NCI-H1930 (cell line): ENCODE results near the gene CLCN1.

Experiments used
- DNase-seq, 2 experiments: peaks; one replicate each; lab custom pipeline; 2025; lab: John Stamatoyannopoulos, UW

Gene CLCN1

GRCh38 chr7:143337216-143337615, 21.3 kb downstream of the CLCN1 start:
- no peak for DNase-seq

GRCh38 chr7:143341842-143342241, 25.9 kb downstream of the CLCN1 start:
- DNase-seq, result no peak

- DNase-seq, result no peak
Measured at GRCh38 chr7:143343596-143343995, 27.7 kb downstream of the CLCN1 start.

DNA sequence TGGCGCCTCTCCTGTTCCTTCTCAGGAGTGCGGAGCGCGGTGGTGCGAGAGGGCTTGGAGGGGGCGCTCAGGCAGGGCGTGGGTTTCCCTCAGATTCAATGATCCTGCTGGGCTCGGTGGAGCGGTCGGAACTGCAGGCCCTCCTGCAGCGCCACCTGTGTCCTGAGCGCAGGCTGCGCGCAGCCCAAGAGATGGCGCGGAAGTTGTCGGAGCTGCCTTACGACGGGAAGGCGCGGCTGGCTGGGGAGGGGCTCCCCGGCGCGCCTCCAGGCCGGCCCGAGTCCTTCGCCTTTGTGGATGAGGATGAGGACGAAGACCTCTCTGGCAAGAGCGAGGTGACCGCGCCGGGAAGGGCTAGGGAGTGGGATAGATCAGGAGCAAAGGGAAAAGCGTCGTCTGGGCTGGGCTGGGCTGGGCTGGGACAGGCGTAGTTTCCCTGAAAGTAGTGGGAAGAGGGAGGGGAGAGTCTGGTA, 29.6 kb downstream of the CLCN1 start:
- DNase-seq, result peak; percentile 72 to 75

GRCh38 chr7:143346018-143346417, 30.1 kb downstream of the CLCN1 start:
- no peak for DNase-seq

DNA sequence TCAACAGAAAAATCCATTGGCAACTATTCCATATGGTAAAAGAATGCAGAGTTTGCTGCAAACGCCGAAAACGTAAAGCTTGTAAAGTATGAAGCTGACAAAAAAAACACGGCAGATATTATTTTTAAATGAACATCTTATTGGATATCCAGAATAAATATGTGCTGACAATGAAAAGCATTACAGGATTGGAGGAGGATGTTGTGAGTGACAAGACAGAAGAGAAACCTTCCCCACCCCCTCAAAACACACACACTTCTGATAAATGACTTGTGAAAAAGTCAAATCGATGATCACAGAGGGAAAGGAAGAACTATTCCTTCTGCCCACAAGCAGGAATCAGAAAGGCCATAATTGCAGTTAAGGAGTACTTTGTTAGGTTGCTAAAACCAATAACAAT, 32.0 kb downstream of the CLCN1 start:
- no peak for DNase-seq

DNA sequence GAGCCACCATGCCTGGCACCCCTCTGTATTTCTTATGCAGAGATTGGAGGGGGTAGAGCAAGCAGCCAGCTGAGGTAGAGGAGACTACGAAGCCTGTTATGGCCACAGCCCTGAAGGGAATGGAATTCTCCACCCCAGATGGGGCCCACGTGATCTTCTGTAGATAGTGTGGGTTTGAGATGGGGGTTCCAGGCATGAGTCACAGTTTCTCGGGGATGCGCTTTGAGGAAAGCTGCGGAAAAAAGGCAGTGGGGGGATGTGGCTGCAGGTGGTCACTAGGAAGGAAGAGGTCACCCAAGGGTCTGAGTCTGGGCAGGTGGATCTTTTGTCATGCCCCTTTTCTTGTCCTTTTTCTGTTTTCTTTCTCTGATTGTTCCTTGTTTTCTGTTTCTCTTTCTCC, 35.1 kb downstream of the CLCN1 start:
- DNase-seq, result no peak

DNA sequence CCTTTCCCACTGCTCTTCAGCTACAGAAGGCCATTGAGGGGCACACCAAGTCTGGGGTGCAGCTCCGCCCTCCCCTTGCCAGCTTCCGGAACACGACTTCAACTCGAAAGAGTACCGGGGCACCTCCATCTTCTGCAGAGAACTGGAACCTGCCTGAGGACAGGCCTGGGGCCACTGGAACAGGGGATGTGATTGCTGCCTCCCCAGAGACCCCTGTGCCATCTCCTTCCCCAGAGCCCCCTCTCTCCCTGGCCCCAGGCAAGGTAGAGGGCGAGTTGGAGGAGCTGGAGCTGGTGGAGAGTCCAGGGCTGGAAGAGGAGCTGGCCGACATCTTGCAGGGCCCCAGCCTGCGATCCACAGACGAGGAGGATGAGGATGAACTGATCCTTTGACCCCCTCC, 35.7 kb downstream of the CLCN1 start:
- no peak for DNase-seq

GRCh38 chr7:143352531-143353002, 36.7 kb downstream of the CLCN1 start:
- DNase-seq, result no peak

DNA sequence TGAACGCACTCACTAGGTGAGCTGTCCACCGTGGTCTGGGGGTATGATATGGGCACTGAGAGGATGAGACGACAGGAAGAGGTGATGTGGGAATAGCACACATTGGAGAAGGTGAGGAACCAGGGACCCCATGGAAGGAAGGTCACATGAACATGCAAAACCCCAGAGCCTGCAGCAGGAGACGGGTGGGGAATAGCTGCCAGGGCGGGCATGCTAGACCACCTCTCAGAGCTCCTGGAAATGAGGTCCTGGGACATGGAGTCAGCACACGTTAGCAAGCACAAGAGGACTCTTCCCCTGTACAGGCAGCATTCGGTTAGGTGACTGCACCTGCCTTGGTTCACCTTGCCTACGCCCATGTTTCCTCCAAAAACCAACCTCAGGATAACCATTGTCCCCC, 38.5 kb downstream of the CLCN1 start:
- no peak for DNase-seq

DNA sequence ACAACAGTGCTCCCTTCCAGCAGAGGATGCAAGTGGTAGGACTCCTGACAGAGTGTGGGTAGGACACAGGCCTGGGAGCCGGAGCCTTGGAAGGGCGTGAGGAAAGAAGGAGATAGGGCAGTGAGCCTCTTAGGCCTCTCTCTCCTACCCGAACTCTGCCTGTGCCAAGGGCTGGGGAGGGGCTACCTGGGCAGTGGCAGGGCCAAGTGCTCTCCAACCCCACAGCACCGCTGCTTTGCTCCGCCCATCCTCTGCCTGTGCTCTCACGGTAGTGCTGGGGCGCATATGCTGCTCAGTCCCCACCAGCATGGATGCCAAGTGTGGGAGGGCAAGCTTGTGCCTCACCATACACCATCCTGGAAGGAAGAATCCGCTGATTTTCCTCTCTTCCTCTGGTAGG, 39.1 kb downstream of the CLCN1 start:
- no peak for DNase-seq

DNA sequence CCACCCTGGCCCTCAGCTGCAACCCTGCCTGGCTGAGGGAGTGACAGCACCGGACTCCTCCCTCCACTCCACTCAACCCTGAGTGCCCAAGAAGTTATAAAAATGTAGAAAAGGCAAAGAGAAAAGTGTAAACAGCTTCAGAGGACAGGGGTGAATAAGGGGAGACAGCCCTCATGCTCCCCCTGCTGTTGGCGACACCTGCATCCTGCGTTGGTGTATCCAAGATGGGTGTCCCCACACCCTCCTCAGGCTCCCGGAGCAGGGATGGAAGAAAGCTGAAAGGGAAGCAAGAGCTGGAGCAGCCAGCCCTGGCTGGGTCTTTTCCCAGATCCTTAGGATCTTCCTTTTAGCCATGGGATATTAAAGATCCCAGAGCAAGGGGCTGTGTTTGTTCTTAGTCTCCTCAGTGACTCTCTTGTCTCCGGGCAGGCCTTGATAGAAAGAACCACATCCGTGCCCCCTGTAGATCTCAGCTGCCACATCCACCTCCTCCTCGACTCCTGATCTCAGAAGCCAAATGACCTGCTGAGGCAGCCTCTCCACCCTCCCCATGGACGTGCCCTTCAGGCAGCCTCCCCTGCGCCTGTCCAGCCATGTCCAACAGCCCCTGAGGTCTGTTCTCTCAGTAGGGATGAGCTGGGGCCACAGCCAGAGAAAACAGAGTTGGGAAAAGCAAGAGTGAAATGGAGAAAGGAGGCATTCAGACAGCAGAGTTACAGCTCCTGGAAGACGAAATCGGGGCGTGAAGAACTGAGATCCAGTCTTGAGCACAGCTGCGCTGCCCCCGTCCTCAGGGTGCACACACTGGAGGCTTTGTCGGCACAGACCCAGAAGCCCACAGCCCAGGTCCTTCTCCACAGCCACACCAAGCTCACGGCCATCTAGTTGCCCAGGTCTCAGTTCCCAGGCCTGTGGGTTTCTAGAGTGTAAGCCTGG, 39.8 kb downstream of the CLCN1 start:
- no peak for DNase-seq

DNA sequence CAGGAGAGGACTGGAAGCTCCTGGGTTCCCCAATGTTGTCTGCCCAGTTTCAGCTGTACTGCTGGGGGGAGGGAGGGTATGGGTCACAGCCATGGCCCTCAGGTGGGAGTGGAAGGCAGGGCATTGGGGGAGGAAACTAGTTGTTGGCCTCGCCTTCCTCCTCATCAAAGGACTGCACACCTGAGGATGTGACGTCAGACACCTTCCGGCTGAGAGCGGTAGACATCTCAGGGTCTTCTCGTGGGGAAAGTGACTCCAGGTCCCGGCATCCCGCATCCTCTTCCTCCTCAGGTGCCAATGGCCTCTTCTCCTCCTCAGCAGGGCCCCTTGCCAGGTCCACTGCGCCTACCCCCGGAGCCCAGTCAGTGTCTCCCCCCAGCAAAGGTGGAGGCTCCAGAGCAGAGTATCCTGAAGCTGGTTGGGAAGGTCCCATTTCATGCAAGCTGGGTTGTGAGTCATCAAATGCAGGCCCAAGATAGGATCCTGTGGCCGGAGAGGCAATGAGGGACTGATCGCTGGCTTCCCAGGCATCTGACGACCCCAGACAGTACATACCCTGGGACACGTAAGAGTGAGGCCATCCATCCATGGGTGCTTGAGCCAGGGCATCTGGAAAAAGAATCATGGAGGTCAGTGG, 40.6 kb downstream of the CLCN1 start:
- no peak for DNase-seq

- DNase-seq, result no peak
Measured at GRCh38 chr7:143358626-143359025, 42.7 kb downstream of the CLCN1 start.

DNA sequence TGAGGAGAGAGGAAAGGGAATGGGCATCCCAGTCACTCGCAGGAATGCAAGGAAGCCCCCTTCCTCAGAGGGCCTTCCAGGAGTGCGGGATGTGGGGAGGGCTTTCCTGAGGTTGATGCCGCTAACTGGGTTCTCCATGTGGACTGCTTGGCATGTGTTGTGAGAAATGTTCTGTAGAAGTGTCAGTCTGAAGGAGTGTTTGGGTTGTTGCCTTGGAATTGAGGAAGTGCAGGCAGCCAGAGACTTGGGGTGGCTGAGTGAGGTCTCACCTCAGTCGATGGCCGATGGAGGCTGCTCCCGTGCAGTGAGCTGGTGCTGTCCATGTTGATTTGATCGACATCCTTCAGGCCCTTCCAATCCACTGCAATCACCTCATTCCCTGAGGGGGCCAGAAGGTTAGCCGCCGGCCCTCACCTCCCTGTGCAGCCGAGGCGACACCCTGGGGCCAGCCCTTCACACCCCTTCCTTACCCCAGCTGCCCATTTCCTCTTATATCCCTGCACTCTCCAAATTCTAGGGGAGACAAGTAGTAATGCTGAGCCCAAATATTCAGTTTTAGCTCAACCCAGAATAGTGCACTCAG, 44.0 kb downstream of the CLCN1 start:
- no peak for DNase-seq

- no peak for DNase-seq
Measured at GRCh38 chr7:143360788-143361551, 45.1 kb downstream of the CLCN1 start.

DNA sequence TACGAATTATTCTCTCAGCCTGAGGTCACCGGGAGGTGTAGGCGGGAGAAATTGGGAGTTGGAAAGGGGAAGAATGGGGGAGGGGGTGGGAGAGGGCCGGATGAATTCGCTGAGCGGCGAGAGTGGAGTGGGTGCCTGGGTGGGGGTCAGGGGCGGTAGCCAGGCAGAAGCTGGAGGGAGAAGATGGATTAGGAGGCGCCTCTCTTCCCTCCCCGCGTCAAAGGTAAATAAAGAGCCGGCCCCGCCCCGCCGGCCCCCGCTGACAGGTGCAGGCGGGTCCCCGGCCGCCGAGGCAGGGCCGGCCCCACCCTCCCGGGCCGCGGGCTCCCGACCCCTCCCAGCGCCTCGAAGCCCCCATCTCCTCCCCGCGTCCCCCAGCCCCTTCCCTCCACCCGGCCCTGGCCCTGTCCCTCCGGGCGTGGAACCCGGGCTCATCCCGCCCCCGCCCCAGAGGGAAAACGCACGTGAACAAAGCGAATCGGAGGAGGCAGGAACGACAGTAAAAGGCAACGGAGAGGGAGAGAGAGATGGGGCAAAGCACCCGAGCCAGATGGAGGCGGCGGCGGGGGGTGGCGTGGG, 45.7 kb downstream of the CLCN1 start:
- DNase-seq, result no peak

- peak in 1 of 2 experiments; percentile 31 for DNase-seq
Measured at GRCh38 chr7:143362131-143363015, 46.5 kb downstream of the CLCN1 start, which contains the start of gene FAM131B. TSS of gene FAM131B (minus strand) at chr7:143362713. CDS start at chr7:143362603, 110 bp downstream.

DNA sequence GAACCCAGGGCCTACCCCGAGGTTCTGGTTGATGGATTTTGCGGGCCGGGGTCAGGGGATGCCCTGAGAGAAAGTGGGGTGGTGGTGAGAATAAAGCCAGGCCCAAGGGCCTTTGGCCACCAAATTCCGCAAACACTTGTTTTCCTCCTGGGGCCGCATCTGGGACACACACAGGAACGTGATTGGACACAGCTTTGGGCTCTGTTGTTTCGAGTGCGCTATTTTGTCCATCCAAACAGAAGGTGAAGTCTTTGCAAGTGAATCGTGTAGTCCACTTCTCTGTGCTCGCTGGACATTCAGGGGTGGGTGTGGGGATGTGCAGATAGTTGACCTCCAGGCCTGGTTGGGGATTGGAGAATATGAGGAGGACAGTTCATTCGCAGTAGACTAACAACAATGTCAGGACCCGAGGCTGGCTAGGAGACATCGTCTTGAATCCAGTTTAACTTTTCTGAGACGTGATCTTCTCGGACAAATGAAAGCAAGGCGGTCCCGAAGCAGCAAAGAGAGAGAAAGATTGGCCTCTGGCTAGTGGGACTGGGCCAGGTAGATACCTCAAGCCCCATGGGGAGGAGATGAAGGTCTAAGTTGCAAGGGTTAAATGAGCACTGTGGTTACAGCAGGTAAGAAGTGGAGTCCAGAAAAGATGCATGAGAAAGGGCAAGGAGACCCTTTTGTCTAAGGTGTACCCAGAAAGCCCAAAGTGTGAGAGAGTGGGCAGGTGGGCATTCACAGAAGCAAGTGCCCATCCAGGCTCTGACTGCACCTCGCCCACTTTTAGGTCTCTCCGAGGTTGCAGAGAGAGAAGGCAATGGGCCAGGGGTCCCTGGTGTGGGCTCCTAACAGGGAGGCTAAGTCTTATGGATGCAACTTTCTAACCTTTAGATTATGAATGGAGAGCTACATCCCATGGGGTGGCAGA, 47.4 kb downstream of the CLCN1 start:
- no peak for DNase-seq
